Breast epithelium (tissue), 4 donors: Measurements from ENCODE around the gene DCAKD. TPM values are rescaled to one million over a fixed set of nuclear protein-coding genes. Genes with fewer than 3 reads are reported as not detected.

Source experiments
- DNase-seq, 2 donors: peaks; one replicate each; pipeline ENCODE4 v3.0.0-alpha.2; 2019; ENCODE audit warnings: low spot score in 2 of 2
- H3K27ac ChIP-seq, 2 donors: fragments of 200-600 bp; sonication (generic) in 1 of 2; one replicate each; pipeline ENCODE4 v1.5.1; 2016 to 2019; ENCODE audit warnings: mild to moderate bottlenecking in 1 of 2
- H3K27me3 ChIP-seq, 2 donors: fragments of 200-600 bp; sonication (generic) in 1 of 2; one replicate each; pipeline versions ENCODE4 v1.5.1 to v1.6.0; 2017 to 2019; ENCODE audit warnings: control low read depth in 1 of 2, mild to moderate bottlenecking in 1 of 2
- H3K36me3 ChIP-seq: fragments of 200-600 bp; one replicate; pipeline ENCODE4 v1.5.1; 2019
- H3K4me1 ChIP-seq, 2 donors: fragments of 200-600 bp; sonication (generic); one replicate each; pipeline ENCODE4 v1.5.1; 2016 to 2019; ENCODE audit warnings: control low read depth in 1 of 2
- H3K4me3 ChIP-seq, 3 donors: fragments of 200-600 bp; sonication (generic); 1 replicate in 2 of 3; 2 replicates in 1 of 3; pipeline ENCODE4 v1.5.1; 2016 to 2019; ENCODE audit warnings: mild to moderate bottlenecking in 3 of 3, moderate library complexity in 2 of 3
- H3K9me3 ChIP-seq, 2 donors: fragments of 200-600 bp; sonication (generic) in 1 of 2; one replicate each; pipeline ENCODE4 v1.5.1; 2016 to 2019; ENCODE audit warnings: control low read depth in 1 of 2
- POLR2A ChIP-seq: fragments of 450-650 bp; IDR thresholded peaks from one replicate; pipeline ENCODE4 v1.6.1; 2016; ENCODE audit warnings: antibody characterized with exemption, mild to moderate bottlenecking, moderate library complexity
- POLR2AphosphoS5 ChIP-seq, 3 donors: sonication (generic); formaldehyde crosslinking; IDR thresholded peaks; one replicate each; pipeline ENCODE4 v1.6.1; 2017; ENCODE audit warnings: antibody characterized with exemption in 3 of 3
- intact Hi-C: fragments of 100-400 bp; cut with DNase I; formaldehyde crosslinking; loops from one replicate; pipeline ENCODE4 v1.15.1; 2023; ENCODE audit warnings: low total_unique reads
- total RNA-seq, 3 donors: library from RNA; depleted of rRNA; stranded (reverse); fragments of >200 nt; gene quantifications; one replicate each; pipeline ENCODE4 v1.1.0, GENCODE V29; 2016
- TF ChIP-seq, protein P1 (sequence below), 3 donors: fragments of 450-650 bp; IDR thresholded peaks; one replicate each; pipeline ENCODE4 v1.5.1; 2016 to 2017; ENCODE audit warnings: antibody characterized with exemption in 3 of 3, mild to moderate bottlenecking in 3 of 3, moderate library complexity in 3 of 3

Gene DCAKD
- total RNA-seq, 3 donors from 2014 or later = 44.0 to 76.8 (median 48.2) TPM

DNA sequence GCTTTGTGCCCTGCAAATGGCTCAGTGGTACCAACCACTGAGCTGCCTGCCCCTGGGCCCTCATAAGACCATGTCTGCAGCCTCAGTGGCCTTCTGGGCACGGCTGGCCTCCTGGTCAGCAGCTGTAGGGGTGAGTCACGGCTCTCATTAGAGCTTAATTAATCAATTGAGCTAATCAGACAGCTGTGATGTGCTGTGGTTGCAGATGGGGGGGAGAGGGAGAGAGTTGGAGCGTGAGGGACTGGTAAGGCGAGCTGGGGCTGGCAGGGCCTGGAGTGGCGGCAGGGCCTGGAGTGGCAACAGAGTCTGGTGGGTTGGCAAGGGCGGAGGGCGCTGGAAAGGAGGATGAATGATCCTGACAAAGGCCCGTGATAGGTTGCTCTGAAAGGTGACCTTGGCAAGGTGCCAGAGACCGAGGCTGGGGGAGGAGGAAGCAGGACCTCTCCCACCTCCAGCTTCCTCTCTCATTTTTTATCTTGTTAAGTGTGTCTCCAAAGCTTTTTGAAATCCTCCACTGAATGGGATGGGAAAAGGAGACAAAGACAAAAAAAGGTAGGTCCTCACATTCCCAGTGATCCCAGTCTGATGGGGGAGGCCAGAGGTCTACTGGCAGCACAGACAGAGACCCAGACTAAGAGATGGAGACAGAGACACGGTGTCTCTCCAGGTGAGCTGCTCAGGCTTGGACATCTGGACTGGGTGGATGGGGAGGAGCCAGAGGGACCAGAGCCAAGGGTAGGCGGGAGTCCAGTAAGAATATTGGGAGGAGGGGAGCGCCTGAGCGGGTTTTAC lies 41.6 kb downstream of the DCAKD start:
- H3K9me3 ChIP-seq = no peaks in the 10 kb centered on the region
- intact Hi-C loops = no loop called here
- H3K4me1 ChIP-seq = no peaks in the 10 kb centered on the region
- no peak overlapping the region for H3K4me3 ChIP-seq
- no peaks in the 10 kb centered on the region for H3K27me3 ChIP-seq
- H3K27ac ChIP-seq = no peak overlapping the region
- no peak for DNase-seq
- TF ChIP-seq, protein P1, sequence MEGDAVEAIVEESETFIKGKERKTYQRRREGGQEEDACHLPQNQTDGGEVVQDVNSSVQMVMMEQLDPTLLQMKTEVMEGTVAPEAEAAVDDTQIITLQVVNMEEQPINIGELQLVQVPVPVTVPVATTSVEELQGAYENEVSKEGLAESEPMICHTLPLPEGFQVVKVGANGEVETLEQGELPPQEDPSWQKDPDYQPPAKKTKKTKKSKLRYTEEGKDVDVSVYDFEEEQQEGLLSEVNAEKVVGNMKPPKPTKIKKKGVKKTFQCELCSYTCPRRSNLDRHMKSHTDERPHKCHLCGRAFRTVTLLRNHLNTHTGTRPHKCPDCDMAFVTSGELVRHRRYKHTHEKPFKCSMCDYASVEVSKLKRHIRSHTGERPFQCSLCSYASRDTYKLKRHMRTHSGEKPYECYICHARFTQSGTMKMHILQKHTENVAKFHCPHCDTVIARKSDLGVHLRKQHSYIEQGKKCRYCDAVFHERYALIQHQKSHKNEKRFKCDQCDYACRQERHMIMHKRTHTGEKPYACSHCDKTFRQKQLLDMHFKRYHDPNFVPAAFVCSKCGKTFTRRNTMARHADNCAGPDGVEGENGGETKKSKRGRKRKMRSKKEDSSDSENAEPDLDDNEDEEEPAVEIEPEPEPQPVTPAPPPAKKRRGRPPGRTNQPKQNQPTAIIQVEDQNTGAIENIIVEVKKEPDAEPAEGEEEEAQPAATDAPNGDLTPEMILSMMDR (IDR thresholded peaks at IDR 0.05) = no peak
- TF ChIP-seq POLR2AphosphoS5 (IDR thresholded peaks at IDR 0.05) (no peak), POLR2A (no peak)
- no peaks in the 10 kb centered on the region for H3K36me3 ChIP-seq

DNA sequence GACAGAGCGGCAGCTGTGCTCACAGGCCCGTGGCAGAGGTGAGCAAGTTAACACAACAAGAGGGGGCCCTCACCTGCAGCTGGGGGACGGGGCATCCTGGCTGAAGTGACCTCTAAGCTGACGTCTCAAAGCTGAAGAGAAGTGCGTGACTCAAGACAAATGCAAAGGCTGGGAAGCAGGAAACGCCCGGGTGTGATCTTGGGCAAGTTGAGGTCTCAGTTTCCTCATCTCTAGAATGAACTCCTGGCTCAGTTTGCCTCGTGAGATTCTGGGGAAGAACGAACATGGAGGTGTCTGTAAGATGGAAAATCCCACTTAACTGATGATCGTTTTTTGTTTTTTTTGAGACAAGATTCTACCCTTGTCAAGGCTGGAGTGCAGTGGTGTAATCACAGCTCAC lies 43.2 kb downstream of the DCAKD start:
- TF ChIP-seq POLR2A (no peak), POLR2AphosphoS5 (IDR thresholded peaks at IDR 0.05) (no peak)
- TF ChIP-seq, protein P1 (IDR thresholded peaks at IDR 0.05) = no peak
- H3K9me3 ChIP-seq = no peaks in the 10 kb centered on the region
- no peaks in the 10 kb centered on the region for H3K4me1 ChIP-seq
- no peak for DNase-seq
- no peak overlapping the region for H3K27ac ChIP-seq
- no peaks in the 10 kb centered on the region for H3K27me3 ChIP-seq
- H3K4me3 ChIP-seq = no peak overlapping the region
- H3K36me3 ChIP-seq = no peaks in the 10 kb centered on the region
- intact Hi-C loops = no loop called here

DNA sequence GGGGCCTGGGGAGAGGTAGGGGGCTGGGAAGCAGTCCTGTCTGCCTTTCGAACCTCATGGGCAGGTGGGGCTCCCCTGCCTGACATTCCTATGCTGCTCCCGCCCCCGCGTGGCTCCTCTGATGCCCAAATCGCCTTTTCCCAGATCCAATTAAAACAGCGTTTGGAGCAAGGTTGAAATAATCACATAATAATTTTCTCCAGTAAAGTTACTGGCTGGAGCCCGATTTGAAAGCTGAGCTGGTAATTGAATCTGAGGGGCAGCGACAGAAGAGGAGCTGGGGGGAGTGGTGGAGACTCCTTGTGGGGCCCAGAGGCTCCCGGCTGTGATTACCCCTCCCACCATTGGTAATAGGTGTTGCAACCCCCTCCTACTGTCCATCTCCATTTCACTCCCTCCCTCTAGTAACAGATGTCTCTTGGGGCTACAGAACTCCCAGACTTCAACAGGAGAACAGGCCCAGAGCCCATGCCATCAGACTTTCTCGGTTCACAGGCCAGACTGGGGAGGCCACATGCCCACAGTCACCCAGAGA lies 44.4 kb downstream of the DCAKD start:
- no peaks in the 10 kb centered on the region for H3K4me1 ChIP-seq
- no peaks in the 10 kb centered on the region for H3K36me3 ChIP-seq
- intact Hi-C loops = no loop called here
- H3K4me3 ChIP-seq = no peak overlapping the region
- DNase-seq = no peak
- H3K27me3 ChIP-seq = no peaks in the 10 kb centered on the region
- no peak overlapping the region for H3K27ac ChIP-seq
- no peak for TF ChIP-seq POLR2A
- H3K9me3 ChIP-seq = no peaks in the 10 kb centered on the region

DNA sequence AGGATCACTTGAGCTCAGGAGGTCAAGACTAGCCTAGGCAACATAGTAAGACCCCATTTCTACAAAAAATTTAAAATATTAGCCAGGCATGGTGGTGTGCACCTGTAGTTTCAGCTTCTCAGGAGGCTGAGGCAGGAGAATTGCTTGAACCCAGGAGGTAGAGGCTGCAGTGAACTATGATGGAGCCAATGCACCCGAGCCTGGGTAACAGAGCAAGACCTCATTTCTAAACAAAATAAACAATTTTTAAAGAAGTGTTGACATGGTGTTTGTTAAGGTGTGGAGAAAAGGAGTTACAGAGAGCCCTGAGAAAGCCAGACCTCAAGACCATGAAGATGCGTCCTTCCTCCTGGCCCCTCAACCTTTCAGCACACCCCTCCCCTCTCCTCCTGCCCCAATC lies 45.7 kb downstream of the DCAKD start:
- H3K36me3 ChIP-seq = no peaks in the 10 kb centered on the region
- no peak overlapping the region for H3K4me3 ChIP-seq
- H3K27me3 ChIP-seq = no peaks in the 10 kb centered on the region
- intact Hi-C loops = no loop called here
- H3K27ac ChIP-seq = no peak overlapping the region
- no peak for DNase-seq
- H3K4me1 ChIP-seq = no peaks in the 10 kb centered on the region
- no peak for TF ChIP-seq POLR2A
- TF ChIP-seq, protein P1 (IDR thresholded peaks at IDR 0.05) = no peak
- TF ChIP-seq POLR2AphosphoS5 (IDR thresholded peaks at IDR 0.05) = no peak
- no peaks in the 10 kb centered on the region for H3K9me3 ChIP-seq

DNA sequence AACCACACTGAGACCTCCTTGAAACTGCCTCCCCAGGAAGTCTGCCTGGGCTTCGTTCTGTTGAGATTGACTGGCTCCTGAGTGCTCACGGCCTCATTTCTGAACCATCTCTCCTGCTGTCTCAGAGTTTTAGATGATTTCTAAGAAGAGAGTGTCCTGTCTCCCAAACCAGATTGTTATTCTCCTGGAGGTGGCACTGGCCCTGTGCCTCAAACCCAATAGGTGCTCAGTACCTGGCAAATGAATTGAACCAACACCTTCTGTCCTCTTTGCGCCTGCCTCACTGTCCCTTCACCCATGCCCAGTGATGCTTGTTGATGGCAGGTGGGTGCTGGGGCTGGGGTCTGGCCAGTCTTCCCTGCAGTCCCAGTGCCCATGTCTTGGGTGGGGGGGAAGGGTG lies 47.0 kb downstream of the DCAKD start:
- intact Hi-C loops = no loop called here
- H3K36me3 ChIP-seq = no peaks in the 10 kb centered on the region
- no peaks in the 10 kb centered on the region for H3K4me1 ChIP-seq
- no peak overlapping the region for H3K4me3 ChIP-seq
- no peak overlapping the region for H3K27ac ChIP-seq
- no peaks in the 10 kb centered on the region for H3K9me3 ChIP-seq
- TF ChIP-seq, protein P1 (IDR thresholded peaks at IDR 0.05) = no peak
- no peak for DNase-seq
- H3K27me3 ChIP-seq = no peaks in the 10 kb centered on the region
